Cardiac muscle cell (in vitro differentiated cells and primary cell): Measurements from ENCODE around the gene GALNT2. TPM values are rescaled to one million over a fixed set of nuclear protein-coding genes. Genes with fewer than 3 reads are reported as not detected.
A peak's percentile ranks its signal among the peaks of the same experiment; 100 is the strongest.

Experiments used
- DNase-seq, 2 donors: peaks; one replicate each; pipeline versions ENCODE4 v3.0.0 to v3.0.0-alpha.2; 2010 to 2017; ENCODE audit warnings: low read depth in 1 of 2, low spot score in 1 of 2
- H3K27ac ChIP-seq: fragments of 200-600 bp; sonication (generic); 2 replicates; pipeline ENCODE4 v1.5.1; 2016
- H3K27me3 ChIP-seq: fragments of 200-600 bp; sonication (generic); 2 replicates; pipeline ENCODE4 v1.6.0; 2016; ENCODE audit warnings: control low read depth
- H3K36me3 ChIP-seq: fragments of 200-600 bp; sonication (generic); 2 replicates; pipeline ENCODE4 v1.5.1; 2016; ENCODE audit warnings: control low read depth
- H3K4me1 ChIP-seq: fragments of 200-600 bp; sonication (generic); 2 replicates; pipeline ENCODE4 v1.8.1; 2017; ENCODE audit warnings: low read depth, mild to moderate bottlenecking, mixed run types
- H3K4me3 ChIP-seq: fragments of 200-600 bp; sonication (generic); 2 replicates; pipeline ENCODE4 v1.5.1; 2016; ENCODE audit warnings: mild to moderate bottlenecking
- H3K9me3 ChIP-seq: fragments of 200-600 bp; sonication (generic); 2 replicates; pipeline ENCODE4 v1.5.1; 2017; ENCODE audit warnings: low read depth, mild to moderate bottlenecking, control low read depth
- polyA plus RNA-seq: library from polyadenylated mRNA; unstranded; fragments of >200 nt; fragmentation: Nextera tagmentation; extraction: Ambion mirVana; gene quantifications from 2 replicates; pipeline ENCODE4 v1.2.1, GENCODE V29; 2016
- total RNA-seq: library from RNA; depleted of rRNA; stranded (reverse); fragments of >200 nt; gene quantifications from 2 replicates; pipeline ENCODE4 v1.2.3, GENCODE V29; 2016
- TF ChIP-seq, protein P1 (sequence below): IDR thresholded peaks from 2 replicates; pipeline ENCODE4 v1.5.1; 2012; ENCODE audit warnings: low read depth, mild to moderate bottlenecking, low read length

Gene GALNT2
- total and polyA plus RNA-seq, 2 experiments from 2014 or later = 71.4 to 92.1 TPM

DNA sequence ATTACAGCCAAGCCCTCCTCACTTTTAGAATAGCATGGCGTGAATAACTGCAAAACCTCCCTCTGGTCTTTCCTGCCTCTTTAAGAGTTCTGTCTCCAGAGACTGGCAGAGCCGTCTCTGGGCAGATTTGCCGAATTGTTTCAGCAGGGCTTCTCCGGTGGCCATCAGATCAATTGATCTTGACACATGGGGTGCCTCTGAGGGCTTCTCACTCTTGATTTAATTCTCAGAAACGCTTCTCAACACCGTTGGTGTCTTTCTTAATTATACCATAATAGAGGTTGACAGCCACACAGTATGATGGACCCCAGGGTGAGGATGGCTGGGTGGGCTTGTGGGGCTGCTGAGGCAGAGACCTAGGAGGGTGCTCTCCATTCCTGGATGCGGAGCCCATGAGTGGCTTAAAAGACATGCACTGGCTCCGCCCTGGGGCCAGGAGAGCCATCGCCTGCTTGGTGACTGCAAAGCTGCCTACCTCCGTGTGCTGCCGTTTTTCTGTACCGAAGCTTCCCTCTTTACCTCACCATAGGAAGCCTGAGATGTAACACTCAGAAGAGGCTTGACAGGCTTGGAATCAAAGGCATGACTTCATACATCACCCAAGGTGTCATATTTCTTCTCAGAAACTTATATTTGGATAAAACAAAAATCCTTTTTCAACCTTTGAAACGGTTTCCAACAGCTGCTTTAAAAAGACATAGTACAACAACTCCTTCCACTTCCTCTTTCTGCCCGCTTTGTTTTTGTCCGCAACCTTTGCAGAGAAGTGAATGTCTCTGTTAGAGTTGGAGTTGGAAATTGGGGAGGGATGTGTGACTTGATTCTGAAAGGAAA is 82.9 kb downstream of the GALNT2 start:
- DNase-seq = no peak
- Histone ChIP-seq H3K27ac (no peak overlapping the region), H3K27me3 (no peaks in the 10 kb centered on the region), H3K4me1 (peaks cover 46% of the 10 kb centered on the region), H3K36me3 (no peaks in the 10 kb centered on the region), H3K9me3 (no peaks in the 10 kb centered on the region), H3K4me3 (no peak overlapping the region)
- TF ChIP-seq, protein P1, sequence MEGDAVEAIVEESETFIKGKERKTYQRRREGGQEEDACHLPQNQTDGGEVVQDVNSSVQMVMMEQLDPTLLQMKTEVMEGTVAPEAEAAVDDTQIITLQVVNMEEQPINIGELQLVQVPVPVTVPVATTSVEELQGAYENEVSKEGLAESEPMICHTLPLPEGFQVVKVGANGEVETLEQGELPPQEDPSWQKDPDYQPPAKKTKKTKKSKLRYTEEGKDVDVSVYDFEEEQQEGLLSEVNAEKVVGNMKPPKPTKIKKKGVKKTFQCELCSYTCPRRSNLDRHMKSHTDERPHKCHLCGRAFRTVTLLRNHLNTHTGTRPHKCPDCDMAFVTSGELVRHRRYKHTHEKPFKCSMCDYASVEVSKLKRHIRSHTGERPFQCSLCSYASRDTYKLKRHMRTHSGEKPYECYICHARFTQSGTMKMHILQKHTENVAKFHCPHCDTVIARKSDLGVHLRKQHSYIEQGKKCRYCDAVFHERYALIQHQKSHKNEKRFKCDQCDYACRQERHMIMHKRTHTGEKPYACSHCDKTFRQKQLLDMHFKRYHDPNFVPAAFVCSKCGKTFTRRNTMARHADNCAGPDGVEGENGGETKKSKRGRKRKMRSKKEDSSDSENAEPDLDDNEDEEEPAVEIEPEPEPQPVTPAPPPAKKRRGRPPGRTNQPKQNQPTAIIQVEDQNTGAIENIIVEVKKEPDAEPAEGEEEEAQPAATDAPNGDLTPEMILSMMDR = no peak

- Histone ChIP-seq H3K4me3 (no peak overlapping the region), H3K36me3 (no peaks in the 10 kb centered on the region), H3K4me1 (peaks cover 52% of the 10 kb centered on the region), H3K27me3 (no peaks in the 10 kb centered on the region), H3K9me3 (no peaks in the 10 kb centered on the region), H3K27ac (no peak overlapping the region)
- TF ChIP-seq, protein P1 = no peak
- DNase-seq = no peak
These were observed 83.6 kb downstream of the GALNT2 start for GRCh38 chr1:230150615-230151014.

GRCh38 chr1:230151924-230152468 is 85.0 kb downstream of the GALNT2 start:
- no peaks in the 10 kb centered on the region for H3K27me3 ChIP-seq
- TF ChIP-seq, protein P1 = no peak
- no peaks in the 10 kb centered on the region for H3K9me3 ChIP-seq
- DNase-seq = no peak
- H3K4me1 ChIP-seq = peaks cover 56% of the 10 kb centered on the region
- no peak overlapping the region for H3K4me3 ChIP-seq
- H3K27ac ChIP-seq = no peak overlapping the region
- H3K36me3 ChIP-seq = no peaks in the 10 kb centered on the region

- Histone ChIP-seq H3K27me3 (no peaks in the 10 kb centered on the region), H3K36me3 (no peaks in the 10 kb centered on the region), H3K4me1 (peaks cover 46% of the 10 kb centered on the region), H3K9me3 (no peaks in the 10 kb centered on the region), H3K4me3 (no peak overlapping the region), H3K27ac (no peak overlapping the region)
- DNase-seq = no peak
- TF ChIP-seq, protein P1 = no peak
These were observed 86.0 kb downstream of the GALNT2 start for GRCh38 chr1:230152999-230153398.

GRCh38 chr1:230153641-230154296 is 86.7 kb downstream of the GALNT2 start:
- TF ChIP-seq, protein P1 = no peak
- DNase-seq = peak in 1 of 2 donors; percentile 96
- Histone ChIP-seq H3K4me3 (no peak overlapping the region), H3K4me1 (peaks cover 45% of the 10 kb centered on the region), H3K36me3 (no peaks in the 10 kb centered on the region), H3K27ac (peak overlapping the region; percentile 36), H3K9me3 (no peaks in the 10 kb centered on the region), H3K27me3 (no peaks in the 10 kb centered on the region)
